ENCODE data around the gene CLSTN2. TPM values are rescaled to one million over a fixed set of nuclear protein-coding genes. Genes with fewer than 3 reads are reported as not detected.

CLSTN2 gene
- total RNA-seq, 2 donors from 2014 or later, result 0.08 TPM; not detected in 1

DNA sequence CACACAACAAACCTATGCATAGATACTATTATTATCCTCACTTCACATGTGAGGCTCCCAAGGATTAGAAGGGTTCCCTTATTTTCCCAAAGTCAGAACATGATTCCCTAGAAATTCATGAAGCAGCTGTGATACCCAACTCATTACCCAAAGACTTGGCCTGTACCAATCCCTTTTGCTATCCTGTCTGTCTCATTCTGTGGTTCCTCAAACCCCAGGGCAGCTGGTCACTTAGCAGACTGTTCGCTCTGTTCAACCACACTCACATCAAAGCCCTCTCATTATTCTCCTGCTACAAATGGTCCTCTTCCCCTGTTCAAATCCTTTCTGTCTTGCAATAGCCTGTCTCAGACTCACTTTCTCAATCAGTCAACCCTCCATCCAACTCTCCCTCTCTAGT is 588.6 kb downstream of the CLSTN2 start:
- no peak for ATAC-seq (replicated peaks)
- Mint-ChIP-seq H3K9me3 (peaks cover 20% of the 10 kb centered on the region), H3K27ac (no peak overlapping the region), H3K27me3 (peaks cover 25% of the 10 kb centered on the region), H3K4me3 (no peak overlapping the region), H3K4me1 (no peaks in the 10 kb centered on the region), H3K36me3 (ENCODE audit: low read depth) (no peaks in the 10 kb centered on the region)

DNA sequence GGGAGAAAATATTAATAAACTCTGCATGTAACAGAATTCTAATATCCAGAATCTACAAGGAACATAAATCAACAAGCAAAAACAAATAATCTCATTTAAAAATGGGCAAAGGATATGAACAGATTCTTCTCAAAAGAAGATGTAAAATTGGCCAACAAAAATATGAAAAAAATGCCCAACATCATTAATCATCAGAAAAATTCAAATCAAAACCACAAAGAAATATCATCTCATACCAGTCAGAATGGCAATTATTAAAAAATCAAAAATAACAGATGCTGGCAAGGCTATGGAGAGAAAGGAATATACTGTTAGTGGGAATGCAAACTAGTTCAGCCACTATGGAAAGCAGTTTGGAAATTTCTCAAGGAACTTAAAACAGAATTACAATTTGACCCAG is 592.2 kb downstream of the CLSTN2 start:
- peaks cover 20% of the 10 kb centered on the region for H3K27me3 Mint-ChIP-seq
- ATAC-seq (replicated peaks), result no peak
- H3K4me3 Mint-ChIP-seq, result no peak overlapping the region
- no peak overlapping the region for H3K27ac Mint-ChIP-seq
- H3K36me3 Mint-ChIP-seq (ENCODE audit: low read depth), result no peaks in the 10 kb centered on the region
- H3K4me1 Mint-ChIP-seq, result no peaks in the 10 kb centered on the region
- peaks cover 10% of the 10 kb centered on the region for H3K9me3 Mint-ChIP-seq

DNA sequence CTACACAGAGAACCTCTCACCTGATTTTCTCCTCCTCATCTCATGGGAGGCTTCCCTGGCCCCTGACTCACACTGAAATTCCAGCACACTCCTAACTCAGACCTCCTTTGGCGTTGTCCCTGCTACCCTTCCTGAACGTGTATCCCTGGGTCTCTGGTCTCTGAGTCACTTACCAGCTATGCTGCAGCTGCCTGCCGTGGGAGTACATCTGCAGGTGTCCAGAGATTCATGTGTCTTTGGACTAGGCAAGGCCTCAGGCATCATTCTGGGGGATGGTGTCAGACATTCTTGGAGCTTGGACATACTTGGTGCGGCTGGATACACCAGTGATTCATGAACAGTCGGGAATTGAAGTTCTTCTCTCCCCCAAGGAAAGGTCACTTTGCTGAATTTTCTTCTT is 594.1 kb downstream of the CLSTN2 start:
- Mint-ChIP-seq H3K4me3 (no peak overlapping the region), H3K27ac (no peak overlapping the region), H3K4me1 (no peaks in the 10 kb centered on the region), H3K36me3 (ENCODE audit: low read depth) (no peaks in the 10 kb centered on the region), H3K27me3 (peaks cover 8% of the 10 kb centered on the region), H3K9me3 (peaks cover 4% of the 10 kb centered on the region)
- no peak for ATAC-seq (replicated peaks)

- Mint-ChIP-seq H3K36me3 (ENCODE audit: low read depth) (no peaks in the 10 kb centered on the region), H3K27me3 (peaks cover 8% of the 10 kb centered on the region), H3K4me1 (no peaks in the 10 kb centered on the region), H3K27ac (no peak overlapping the region), H3K4me3 (no peak overlapping the region), H3K9me3 (peaks cover 4% of the 10 kb centered on the region)
- ATAC-seq (replicated peaks), result no peak
Measured at GRCh38 chr3:140529558-140529957, 594.6 kb downstream of the CLSTN2 start.

GRCh38 chr3:140530131-140530530 is 595.1 kb downstream of the CLSTN2 start:
- Mint-ChIP-seq H3K36me3 (ENCODE audit: low read depth) (no peaks in the 10 kb centered on the region), H3K4me3 (no peak overlapping the region), H3K27me3 (peaks cover 7% of the 10 kb centered on the region), H3K4me1 (no peaks in the 10 kb centered on the region), H3K27ac (no peak overlapping the region), H3K9me3 (peaks cover 4% of the 10 kb centered on the region)
- ATAC-seq (replicated peaks), result no peak

DNA sequence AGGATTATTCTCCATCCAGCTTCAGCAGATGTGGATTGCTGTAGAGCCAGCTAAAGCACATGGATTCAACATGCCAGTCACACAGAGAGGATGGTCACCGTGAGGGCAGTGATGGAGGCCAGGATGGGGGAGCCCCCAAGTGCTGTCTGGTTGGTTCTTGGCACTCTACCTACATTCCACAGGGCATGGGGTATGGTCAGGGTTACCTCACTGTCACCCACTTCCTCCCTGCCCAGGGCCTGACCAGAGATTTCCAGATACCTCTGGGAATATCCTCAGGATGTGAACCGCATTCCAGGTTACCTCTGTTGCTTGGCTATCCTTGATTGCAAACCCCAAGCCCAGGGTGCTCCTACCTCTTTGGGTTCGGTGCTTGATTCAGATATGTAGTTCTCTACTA is 595.6 kb downstream of the CLSTN2 start:
- peaks cover 4% of the 10 kb centered on the region for H3K9me3 Mint-ChIP-seq
- no peak for ATAC-seq (replicated peaks)
- H3K27ac Mint-ChIP-seq, result no peak overlapping the region
- no peaks in the 10 kb centered on the region for H3K4me1 Mint-ChIP-seq
- peaks cover 3% of the 10 kb centered on the region for H3K27me3 Mint-ChIP-seq
- H3K4me3 Mint-ChIP-seq, result no peak overlapping the region
- no peaks in the 10 kb centered on the region for H3K36me3 Mint-ChIP-seq (ENCODE audit: low read depth)

DNA sequence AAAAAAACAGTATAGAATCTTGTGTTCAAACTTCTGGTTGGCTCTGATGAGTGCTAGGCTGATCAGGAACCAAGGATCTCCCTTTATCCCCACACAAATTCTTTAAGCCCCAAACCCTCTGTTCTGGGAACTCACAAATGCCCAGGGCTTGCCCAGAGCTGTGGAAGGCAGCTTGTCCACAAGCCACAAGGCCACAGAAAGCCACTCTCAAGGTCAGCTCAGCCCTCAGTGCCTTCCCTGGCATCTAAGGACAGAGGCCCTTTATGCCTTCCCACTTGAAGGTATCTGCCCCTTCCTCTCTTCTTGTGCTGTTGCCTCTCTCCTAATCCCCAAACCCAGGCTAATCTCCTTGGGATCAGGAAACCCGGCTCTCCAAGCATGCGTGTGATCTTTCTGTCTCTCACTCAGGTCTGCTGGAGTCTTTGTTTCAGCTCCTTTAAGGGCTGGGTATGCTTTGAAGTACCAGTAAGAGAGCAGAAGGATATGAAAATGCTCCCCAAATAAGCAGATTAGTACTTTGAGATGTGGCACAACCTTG is 597.9 kb downstream of the CLSTN2 start:
- H3K4me3 Mint-ChIP-seq, result no peak overlapping the region
- peaks cover 3% of the 10 kb centered on the region for H3K27me3 Mint-ChIP-seq
- no peak for ATAC-seq (replicated peaks)
- no peaks in the 10 kb centered on the region for H3K9me3 Mint-ChIP-seq
- H3K36me3 Mint-ChIP-seq (ENCODE audit: low read depth), result no peaks in the 10 kb centered on the region
- no peaks in the 10 kb centered on the region for H3K4me1 Mint-ChIP-seq
- no peak overlapping the region for H3K27ac Mint-ChIP-seq

GRCh38 chr3:140536926-140537726 is 602.1 kb downstream of the CLSTN2 start:
- ATAC-seq (replicated peaks), result no peak
- H3K9me3 Mint-ChIP-seq, result no peaks in the 10 kb centered on the region
- no peak overlapping the region for H3K27ac Mint-ChIP-seq

GRCh38 chr3:140537727-140538082 is 602.7 kb downstream of the CLSTN2 start:
- no peaks in the 10 kb centered on the region for H3K27me3 Mint-ChIP-seq
- H3K4me3 Mint-ChIP-seq, result no peak overlapping the region
- H3K9me3 Mint-ChIP-seq, result no peaks in the 10 kb centered on the region
- no peak overlapping the region for H3K27ac Mint-ChIP-seq
- no peaks in the 10 kb centered on the region for H3K36me3 Mint-ChIP-seq (ENCODE audit: low read depth)
- no peak for ATAC-seq (replicated peaks)
- H3K4me1 Mint-ChIP-seq, result no peaks in the 10 kb centered on the region

More at GRCh38 chr3:140536926-140537726, 602.1 kb downstream of the CLSTN2 start:
- Mint-ChIP-seq H3K4me3 (no peak overlapping the region), H3K36me3 (ENCODE audit: low read depth) (no peaks in the 10 kb centered on the region), H3K27me3 (peaks cover 2% of the 10 kb centered on the region), H3K4me1 (no peaks in the 10 kb centered on the region)

DNA sequence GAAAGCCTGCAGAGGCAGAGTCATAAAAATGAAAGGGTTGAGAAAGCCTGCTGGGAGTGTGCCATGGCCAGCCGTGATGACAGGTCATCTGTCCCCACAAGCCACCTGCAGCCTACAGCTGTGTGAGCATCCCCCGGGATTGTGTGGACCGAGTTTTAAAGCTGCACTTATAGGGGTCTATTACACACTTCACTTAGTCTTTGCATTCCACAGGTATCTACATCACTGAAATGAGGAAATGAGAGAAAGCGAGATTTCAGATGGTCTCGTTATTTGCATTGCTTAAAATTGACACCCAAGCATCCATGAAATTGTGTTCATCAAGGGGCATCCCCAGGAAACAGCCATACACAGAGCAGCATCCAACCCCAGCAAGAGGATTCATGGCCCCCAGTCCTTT is 605.3 kb downstream of the CLSTN2 start:
- H3K27me3 Mint-ChIP-seq, result no peaks in the 10 kb centered on the region
- H3K4me1 Mint-ChIP-seq, result no peaks in the 10 kb centered on the region
- no peak overlapping the region for H3K27ac Mint-ChIP-seq
- no peak overlapping the region for H3K4me3 Mint-ChIP-seq
- H3K36me3 Mint-ChIP-seq (ENCODE audit: low read depth), result no peaks in the 10 kb centered on the region
- ATAC-seq (replicated peaks), result no peak
- no peaks in the 10 kb centered on the region for H3K9me3 Mint-ChIP-seq

GRCh38 chr3:140541975-140542653 is 607.1 kb downstream of the CLSTN2 start:
- Mint-ChIP-seq H3K4me3 (no peak overlapping the region), H3K27ac (no peak overlapping the region), H3K27me3 (no peaks in the 10 kb centered on the region), H3K4me1 (no peaks in the 10 kb centered on the region), H3K9me3 (no peaks in the 10 kb centered on the region), H3K36me3 (ENCODE audit: low read depth) (no peaks in the 10 kb centered on the region)
- ATAC-seq (replicated peaks), result no peak

DNA sequence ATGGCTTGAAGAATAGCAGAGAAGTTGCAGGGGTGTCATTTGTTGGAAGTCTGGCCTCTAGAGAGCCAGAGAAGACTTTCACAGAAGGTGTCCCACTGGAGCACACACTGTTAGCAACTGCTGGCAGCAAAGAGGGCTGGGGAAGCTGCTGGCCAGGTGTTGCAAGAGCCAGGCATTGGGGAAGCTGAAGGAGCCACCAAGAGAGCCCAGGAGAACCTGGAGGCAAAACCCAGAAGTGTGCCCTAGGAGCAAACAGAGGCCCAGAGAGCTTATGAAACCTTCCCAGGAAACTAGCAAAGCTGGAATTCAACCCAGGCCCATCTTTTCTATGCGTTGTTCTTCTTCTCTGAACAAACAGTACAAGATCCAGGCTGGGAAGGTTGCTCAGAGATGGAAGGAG is 610.2 kb downstream of the CLSTN2 start:
- Mint-ChIP-seq H3K27ac (no peak overlapping the region), H3K9me3 (no peaks in the 10 kb centered on the region), H3K27me3 (no peaks in the 10 kb centered on the region), H3K4me3 (no peak overlapping the region), H3K4me1 (no peaks in the 10 kb centered on the region), H3K36me3 (ENCODE audit: low read depth) (no peaks in the 10 kb centered on the region)
- no peak for ATAC-seq (replicated peaks)

GRCh38 chr3:140545756-140546155 is 610.8 kb downstream of the CLSTN2 start:
- H3K4me3 Mint-ChIP-seq, result no peak overlapping the region
- H3K27ac Mint-ChIP-seq, result no peak overlapping the region
- no peaks in the 10 kb centered on the region for H3K4me1 Mint-ChIP-seq
- H3K9me3 Mint-ChIP-seq, result no peaks in the 10 kb centered on the region
- no peak for ATAC-seq (replicated peaks)
- no peaks in the 10 kb centered on the region for H3K27me3 Mint-ChIP-seq
- H3K36me3 Mint-ChIP-seq (ENCODE audit: low read depth), result no peaks in the 10 kb centered on the region

GRCh38 chr3:140546649-140547048 is 611.7 kb downstream of the CLSTN2 start:
- Mint-ChIP-seq H3K4me3 (no peak overlapping the region), H3K36me3 (ENCODE audit: low read depth) (no peaks in the 10 kb centered on the region), H3K27ac (no peak overlapping the region), H3K9me3 (no peaks in the 10 kb centered on the region), H3K27me3 (no peaks in the 10 kb centered on the region), H3K4me1 (no peaks in the 10 kb centered on the region)
- ATAC-seq (replicated peaks), result no peak

DNA sequence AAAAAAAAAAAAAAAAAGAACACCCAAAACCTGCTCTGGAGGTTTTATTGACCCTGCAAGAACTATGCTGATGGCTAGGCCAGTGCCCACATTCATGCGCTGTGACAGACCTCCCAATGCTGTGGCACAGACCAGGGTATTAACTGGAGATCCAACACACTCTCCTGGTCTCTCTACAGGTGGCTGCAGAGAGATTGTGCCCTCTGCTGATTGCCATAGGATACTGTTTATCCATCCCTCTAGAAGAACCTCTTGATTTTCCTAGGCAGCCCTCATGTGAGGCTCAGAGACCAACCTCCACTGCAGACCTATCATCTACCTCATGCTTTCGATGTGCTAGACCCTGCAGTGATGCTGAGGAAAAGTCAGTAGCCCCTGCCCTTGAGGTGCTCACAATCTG is 617.4 kb downstream of the CLSTN2 start:
- ATAC-seq (replicated peaks), result no peak
- no peaks in the 10 kb centered on the region for H3K27me3 Mint-ChIP-seq
- no peaks in the 10 kb centered on the region for H3K4me1 Mint-ChIP-seq
- no peaks in the 10 kb centered on the region for H3K36me3 Mint-ChIP-seq (ENCODE audit: low read depth)
- H3K27ac Mint-ChIP-seq, result no peak overlapping the region
- H3K9me3 Mint-ChIP-seq, result no peaks in the 10 kb centered on the region
- H3K4me3 Mint-ChIP-seq, result no peak overlapping the region

All from activated T-helper 17 cell treated with anti-CD3 and anti-CD28 coated beads, Interleukin-2, amount 50 U/mL, for 72 hours (primary cell).